Measurements from ENCODE around the gene GGTLC2.
"Not testable (repeated sequence)": the region's sequence is repeated elsewhere in the genome, so short reads cannot be mapped to it uniquely, and the experiment has no call there.

Gene GGTLC2

DNA sequence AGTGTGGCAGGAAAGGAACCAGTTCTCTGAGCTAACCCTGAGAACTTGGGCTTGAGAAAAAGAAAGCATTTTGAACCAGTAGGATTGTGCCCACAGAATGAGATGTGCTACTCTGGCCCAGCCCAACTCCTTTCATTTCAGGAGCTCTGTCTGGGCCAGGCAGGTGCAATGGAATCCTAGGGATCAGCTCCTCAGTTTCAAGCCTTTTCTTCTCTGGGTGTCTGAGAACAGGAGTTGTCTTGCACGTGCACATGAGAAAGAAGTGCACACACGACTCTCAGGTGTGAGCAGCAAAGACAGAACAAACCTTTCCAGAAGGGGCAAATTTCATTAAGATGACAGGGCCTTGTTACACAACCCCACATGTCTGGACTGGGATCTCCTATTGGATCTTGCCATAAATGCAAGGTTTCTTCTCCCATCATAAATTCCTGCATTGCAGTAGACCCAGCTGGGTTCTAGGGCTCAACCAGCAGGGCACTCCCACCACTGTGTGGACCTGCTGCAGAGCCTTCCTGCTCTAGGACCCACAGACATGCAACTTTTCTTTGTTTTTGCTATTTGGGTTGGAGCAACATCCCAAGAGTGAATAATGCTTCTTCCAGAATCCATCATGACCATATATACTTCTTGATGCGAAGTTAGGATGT, 24.5 kb upstream of the GGTLC2 start:
- Mint-ChIP-seq H3K4me1 (peaks cover 12% of the 10 kb centered on the region), H3K9me3 (peaks cover 4% of the 10 kb centered on the region), H3K27me3 (peaks cover 5% of the 10 kb centered on the region), H3K27ac (no peak overlapping the region), H3K36me3 (ENCODE audit: low read depth) (peaks cover 2% of the 10 kb centered on the region), H3K4me3 (no peak overlapping the region)
- ATAC-seq (no peak), DNase-seq (no peak)

DNA sequence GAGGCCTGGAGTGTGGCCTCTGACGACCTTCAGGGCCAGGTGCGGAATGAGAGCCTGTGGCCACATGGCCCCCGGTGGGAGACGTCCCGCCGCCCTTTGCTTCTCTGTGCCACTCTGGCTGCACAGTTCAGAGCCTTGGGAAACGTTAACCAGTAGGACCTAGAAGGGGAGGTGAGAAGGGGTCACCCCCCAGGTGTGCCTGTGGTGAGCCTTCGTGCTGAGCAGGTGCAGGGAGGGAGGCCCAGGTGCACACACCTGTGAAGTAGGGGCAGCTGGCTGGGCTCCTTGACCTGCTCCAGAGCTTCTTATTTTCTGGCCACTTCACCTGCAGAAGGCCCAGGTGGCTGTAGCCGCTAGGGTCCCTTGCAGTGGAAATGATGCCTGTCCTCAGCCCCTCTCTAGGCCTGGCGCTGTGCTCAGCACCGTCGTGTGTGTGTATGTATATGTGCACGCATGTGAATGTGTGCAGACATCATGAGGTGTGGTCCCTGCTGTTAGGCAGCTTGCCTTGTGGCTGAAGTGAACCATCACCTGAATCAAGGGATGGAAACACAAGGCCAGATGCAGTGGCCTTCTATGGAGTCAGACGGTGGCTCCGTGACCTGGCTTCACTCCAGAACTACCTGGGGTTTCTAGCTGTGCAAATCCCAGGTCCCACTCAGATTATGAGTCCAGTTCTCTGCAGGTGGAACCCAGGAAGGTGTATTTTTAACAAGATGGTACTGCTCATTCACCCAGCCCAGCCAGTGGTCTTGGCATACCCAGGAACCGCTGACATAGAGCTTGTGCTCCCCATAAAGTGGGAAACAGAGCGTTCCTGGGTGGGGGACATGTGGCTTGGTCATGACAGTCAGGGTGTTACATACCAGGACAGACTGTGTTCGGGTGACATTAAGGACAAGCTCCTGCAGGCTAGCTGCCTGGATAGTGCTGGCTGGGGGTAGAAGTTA, 15.6 kb upstream of the GGTLC2 start:
- H3K27me3 Mint-ChIP-seq; DNase-seq; H3K9me3 Mint-ChIP-seq; H3K4me3 Mint-ChIP-seq; H3K4me1 Mint-ChIP-seq; H3K36me3 Mint-ChIP-seq (ENCODE audit: low read depth); H3K27ac Mint-ChIP-seq; ATAC-seq: not testable (repeated sequence)

DNA sequence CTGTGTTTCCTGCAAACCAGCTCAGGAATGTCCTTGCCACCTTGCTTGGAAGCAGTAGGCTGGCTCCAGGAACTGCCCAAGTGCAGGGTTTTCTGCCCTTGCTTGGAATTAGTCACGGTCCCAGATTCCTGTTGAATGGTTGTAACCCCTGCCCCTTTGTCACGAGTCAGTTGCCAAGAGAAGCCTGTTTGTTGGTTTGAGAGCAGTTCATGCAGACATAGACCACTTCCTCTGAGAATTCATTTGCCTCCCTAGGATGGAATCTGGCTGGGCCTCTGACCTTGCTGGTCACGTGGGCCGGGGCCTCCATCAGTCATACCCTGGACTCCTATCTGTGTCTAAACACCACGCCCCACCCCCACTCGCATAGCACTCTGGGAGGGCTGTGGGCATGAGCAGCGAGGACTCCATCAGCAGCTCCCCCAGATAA, 13.2 kb upstream of the GGTLC2 start:
- H3K27ac Mint-ChIP-seq; H3K4me3 Mint-ChIP-seq; H3K27me3 Mint-ChIP-seq; H3K36me3 Mint-ChIP-seq (ENCODE audit: low read depth); ATAC-seq; H3K9me3 Mint-ChIP-seq; DNase-seq; H3K4me1 Mint-ChIP-seq: not testable (repeated sequence)

DNA sequence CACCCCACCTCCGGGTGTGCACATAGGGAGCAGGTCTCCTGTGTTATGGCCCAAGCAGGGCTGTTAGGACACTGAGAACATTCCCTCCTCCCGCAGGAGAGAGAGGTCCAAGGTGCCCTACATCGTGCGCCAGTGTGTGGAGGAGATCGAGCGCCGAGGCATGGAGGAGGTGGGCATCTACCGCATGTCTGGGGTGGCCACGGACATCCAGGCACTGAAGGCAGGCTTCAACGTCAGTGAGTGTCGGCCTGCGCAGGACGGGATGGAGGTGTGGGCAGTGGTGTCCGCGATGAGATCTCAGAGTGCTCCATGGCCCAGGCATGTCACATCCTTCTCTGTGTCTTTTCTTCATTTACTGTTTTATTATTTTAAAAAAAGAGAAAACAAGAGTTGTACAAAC, 12.2 kb upstream of the GGTLC2 start:
- H3K36me3 Mint-ChIP-seq (ENCODE audit: low read depth); H3K27ac Mint-ChIP-seq; H3K4me3 Mint-ChIP-seq; H3K4me1 Mint-ChIP-seq; H3K9me3 Mint-ChIP-seq; H3K27me3 Mint-ChIP-seq; ATAC-seq; DNase-seq: not testable (repeated sequence)

DNA sequence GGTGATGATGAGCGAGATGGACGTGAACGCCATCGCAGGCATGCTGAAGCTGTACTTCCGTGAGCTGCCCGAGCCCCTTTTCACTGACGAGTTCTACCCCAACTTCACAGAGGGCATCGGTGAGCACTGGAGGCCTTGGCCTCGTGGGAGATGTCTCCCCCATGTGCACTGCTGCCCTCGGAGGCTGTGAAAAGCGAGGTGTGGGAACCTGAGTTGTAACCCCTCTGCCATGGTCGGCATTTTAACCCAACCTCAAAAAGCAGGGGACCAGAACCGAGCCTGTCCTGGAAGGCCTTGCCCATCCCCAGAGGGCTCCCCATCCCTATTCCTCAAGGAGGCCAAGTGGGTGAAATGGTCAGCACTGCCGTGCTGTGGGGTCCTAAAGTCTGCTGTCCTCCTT, 10.9 kb upstream of the GGTLC2 start:
- not testable (repeated sequence) for DNase-seq; H3K4me1 Mint-ChIP-seq; H3K27ac Mint-ChIP-seq; H3K4me3 Mint-ChIP-seq; H3K27me3 Mint-ChIP-seq; H3K36me3 Mint-ChIP-seq (ENCODE audit: low read depth); ATAC-seq; H3K9me3 Mint-ChIP-seq

DNA sequence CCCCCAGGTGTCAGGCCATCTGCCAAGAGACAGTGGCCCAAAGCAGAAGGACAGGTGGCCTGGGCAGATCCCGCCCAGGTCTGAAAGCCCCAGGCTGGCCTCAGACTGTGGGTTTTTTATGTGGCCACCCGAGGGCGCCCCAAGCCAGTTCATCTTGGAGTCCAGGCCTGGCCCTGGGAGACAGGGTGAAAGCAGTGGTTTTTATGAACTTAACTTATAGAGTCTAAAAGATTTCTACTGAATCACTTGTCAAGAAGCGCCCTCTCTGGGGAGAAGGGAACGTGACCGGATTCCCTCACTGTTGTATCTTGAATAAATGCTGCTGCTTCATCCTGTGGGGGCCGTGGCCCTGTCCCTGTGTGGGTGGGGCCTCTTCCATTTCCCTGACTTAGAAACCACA, 8.2 kb upstream of the GGTLC2 start:
- H3K4me3 Mint-ChIP-seq; H3K27me3 Mint-ChIP-seq; H3K9me3 Mint-ChIP-seq; H3K27ac Mint-ChIP-seq; H3K36me3 Mint-ChIP-seq (ENCODE audit: low read depth); H3K4me1 Mint-ChIP-seq; ATAC-seq: not testable (repeated sequence)
- DNase-seq: peak; percentile 34

DNA sequence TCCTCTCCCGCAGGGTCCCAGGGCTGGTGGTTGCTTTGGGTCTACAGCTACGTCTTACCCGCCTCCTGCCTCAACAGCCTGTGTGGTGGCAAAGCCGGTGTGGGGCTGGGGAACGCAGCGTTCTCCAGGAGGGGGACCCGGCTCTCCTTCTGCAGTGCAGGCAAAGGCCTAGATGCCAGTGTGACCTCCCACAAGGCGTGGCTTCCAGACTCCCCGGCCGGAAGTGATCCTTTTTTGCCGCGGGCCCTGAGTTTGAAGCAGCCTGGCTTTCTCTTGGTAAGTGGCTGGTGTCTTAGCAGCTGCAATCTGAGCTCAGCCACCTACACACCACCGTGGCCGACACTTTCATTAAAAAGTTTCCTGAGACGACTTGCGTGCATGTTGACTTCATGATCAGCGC, 6.1 kb upstream of the GGTLC2 start:
- not testable (repeated sequence) for H3K27ac Mint-ChIP-seq; DNase-seq; H3K27me3 Mint-ChIP-seq; H3K36me3 Mint-ChIP-seq (ENCODE audit: low read depth); H3K9me3 Mint-ChIP-seq; ATAC-seq; H3K4me3 Mint-ChIP-seq; H3K4me1 Mint-ChIP-seq

DNA sequence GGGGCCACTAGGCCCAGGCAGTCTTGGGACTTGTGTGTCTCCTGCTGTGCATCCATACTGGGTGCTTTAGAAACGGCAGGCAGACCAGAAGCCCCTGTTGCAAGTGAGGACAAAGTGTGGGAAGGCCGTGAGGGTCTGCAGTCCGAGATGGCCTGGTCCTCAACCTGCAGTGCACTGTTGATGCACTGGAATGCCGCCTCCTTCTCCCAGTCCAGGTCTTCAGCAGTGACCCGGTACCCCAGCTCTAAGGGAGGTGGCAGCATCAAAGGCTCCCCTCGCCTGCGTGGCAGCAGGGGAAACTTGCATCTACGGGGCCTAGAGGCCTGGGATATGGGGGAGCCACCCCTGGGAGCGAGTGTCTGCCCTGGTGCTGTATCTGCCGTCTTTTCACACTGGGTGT, 2.2 kb upstream of the GGTLC2 start:
- not testable (repeated sequence) for H3K9me3 Mint-ChIP-seq; H3K36me3 Mint-ChIP-seq (ENCODE audit: low read depth); H3K4me3 Mint-ChIP-seq

DNA sequence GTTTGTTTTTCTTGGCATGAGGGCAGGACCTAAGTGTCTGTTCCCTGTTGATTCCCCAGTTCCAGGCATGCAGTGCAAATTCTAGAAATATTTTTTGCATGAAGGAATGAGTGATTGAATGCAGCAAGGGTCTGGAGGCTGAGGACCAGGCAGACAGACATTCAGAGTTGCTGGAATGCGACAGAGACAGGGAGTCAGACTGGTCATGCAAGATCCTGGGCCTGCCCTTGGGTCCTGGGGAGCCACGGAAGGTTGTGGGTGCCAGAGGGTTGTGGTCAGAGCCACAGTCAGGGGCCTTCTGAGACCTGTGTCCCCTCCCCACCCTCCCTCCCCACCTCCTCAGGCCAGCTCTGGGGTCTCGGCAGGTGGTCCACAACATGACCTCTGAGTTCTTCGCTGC, 1.6 kb downstream of the GGTLC2 start:
- DNase-seq; H3K4me3 Mint-ChIP-seq; H3K9me3 Mint-ChIP-seq; ATAC-seq; H3K27ac Mint-ChIP-seq; H3K36me3 Mint-ChIP-seq (ENCODE audit: low read depth); H3K27me3 Mint-ChIP-seq; H3K4me1 Mint-ChIP-seq: not testable (repeated sequence)

More for the DNA sequence above, 2.2 kb upstream of the GGTLC2 start:
- H3K27ac Mint-ChIP-seq, ATAC-seq, H3K27me3 Mint-ChIP-seq, DNase-seq, H3K4me1 Mint-ChIP-seq: not testable (repeated sequence)

DNA sequence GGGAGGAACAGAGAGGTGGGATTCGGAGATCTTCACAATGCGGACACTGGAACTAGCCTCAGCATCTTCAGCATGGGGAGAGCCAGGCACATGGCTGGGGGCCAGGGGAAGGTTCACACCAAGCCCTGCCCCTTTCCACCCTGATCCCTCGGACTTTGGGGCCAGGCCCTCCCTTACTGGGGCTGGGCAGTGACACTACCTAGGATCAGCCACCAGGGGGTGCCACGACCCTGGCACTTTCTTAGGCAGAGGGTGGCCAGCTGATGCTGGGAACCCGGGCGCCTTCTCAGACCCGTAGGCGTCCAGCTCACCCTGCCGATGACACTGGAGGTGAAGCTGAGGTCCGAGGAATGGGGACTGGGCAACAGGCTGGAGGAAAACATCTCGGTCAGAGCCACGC, 3.5 kb downstream of the GGTLC2 start:
- not testable (repeated sequence) for ATAC-seq; H3K4me1 Mint-ChIP-seq; H3K9me3 Mint-ChIP-seq; H3K36me3 Mint-ChIP-seq (ENCODE audit: low read depth); DNase-seq; H3K27me3 Mint-ChIP-seq; H3K27ac Mint-ChIP-seq; H3K4me3 Mint-ChIP-seq

DNA sequence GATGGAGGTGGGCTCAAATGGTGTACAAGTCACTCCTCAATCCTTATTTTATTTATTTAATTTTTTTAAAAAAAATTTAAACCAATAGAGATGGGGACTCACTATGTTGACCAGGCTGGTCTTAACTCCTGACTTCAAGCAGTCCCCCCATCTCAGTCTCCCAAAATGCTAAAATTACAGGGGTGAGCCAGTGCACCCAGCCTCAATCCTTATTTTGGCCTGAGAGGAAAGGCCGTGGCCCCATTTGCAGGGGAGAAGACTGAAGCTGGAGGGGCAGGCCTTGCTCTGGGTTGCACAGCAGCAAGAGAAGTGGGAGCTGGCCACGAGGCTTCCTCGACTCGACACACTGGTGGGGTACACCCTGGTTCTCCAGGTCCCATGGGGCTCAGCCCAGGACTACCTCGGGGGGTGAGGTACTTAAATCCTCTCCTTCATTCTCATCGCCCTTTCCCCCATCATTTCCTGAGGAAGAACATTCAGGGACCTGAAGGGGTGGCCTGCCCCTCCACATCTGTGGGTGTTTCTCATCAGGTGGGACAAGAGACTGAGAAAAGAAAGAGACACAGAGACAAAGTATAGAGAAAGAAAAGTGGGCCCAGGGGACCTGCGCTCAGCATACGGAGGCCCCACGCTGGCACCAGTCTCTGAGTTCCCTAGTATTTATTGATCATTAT, 4.6 kb downstream of the GGTLC2 start:
- not testable (repeated sequence) for H3K4me3 Mint-ChIP-seq; DNase-seq; H3K27me3 Mint-ChIP-seq; H3K27ac Mint-ChIP-seq; ATAC-seq; H3K9me3 Mint-ChIP-seq; H3K36me3 Mint-ChIP-seq (ENCODE audit: low read depth); H3K4me1 Mint-ChIP-seq

DNA sequence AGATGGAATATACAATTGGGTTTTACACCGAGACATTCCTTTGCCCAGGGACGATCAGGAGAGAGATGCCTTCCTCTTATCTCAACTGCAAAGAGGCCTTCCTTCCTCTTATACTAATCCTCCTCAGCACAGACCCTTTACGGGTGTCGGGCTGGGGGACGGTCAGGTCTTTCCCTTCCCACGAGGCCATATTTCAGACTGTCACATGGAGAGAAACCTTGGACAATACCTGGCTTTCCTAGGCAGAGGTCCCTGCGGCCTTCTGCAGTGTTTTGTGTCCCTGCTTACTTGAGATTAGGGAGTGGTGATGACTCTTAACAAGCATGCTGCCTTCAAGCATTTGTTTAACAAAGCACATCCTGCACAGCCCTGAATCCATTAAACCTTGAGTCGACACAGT, 5.3 kb downstream of the GGTLC2 start:
- H3K9me3 Mint-ChIP-seq; ATAC-seq; DNase-seq; H3K36me3 Mint-ChIP-seq (ENCODE audit: low read depth); H3K27ac Mint-ChIP-seq; H3K4me3 Mint-ChIP-seq; H3K27me3 Mint-ChIP-seq: not testable (repeated sequence)
- H3K4me1 Mint-ChIP-seq: peaks cover 12% of the 10 kb centered on the region

DNA sequence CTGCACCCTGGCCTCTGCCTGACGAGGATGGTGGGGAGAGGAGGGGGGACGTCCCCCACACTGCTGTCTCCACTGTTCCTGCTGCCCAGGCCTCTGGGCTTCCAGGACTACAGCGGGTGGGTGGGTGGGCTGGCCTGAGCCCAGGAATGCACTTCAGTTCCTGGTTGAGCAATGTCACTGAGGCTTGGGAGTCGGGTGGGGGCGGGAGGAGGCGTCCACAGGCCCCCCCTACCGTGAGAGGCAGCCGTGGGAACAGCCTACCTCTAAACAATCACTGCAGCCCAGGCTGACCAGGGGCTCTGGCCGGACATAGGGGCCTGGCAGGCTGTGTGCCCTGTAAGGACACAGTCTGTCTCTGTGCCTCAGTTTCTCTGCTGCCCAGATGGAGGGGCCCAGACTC, 6.0 kb downstream of the GGTLC2 start:
- not testable (repeated sequence) for ATAC-seq; H3K36me3 Mint-ChIP-seq (ENCODE audit: low read depth); H3K4me3 Mint-ChIP-seq; H3K27me3 Mint-ChIP-seq; DNase-seq; H3K9me3 Mint-ChIP-seq; H3K27ac Mint-ChIP-seq
- H3K4me1 Mint-ChIP-seq: peaks cover 18% of the 10 kb centered on the region

DNA sequence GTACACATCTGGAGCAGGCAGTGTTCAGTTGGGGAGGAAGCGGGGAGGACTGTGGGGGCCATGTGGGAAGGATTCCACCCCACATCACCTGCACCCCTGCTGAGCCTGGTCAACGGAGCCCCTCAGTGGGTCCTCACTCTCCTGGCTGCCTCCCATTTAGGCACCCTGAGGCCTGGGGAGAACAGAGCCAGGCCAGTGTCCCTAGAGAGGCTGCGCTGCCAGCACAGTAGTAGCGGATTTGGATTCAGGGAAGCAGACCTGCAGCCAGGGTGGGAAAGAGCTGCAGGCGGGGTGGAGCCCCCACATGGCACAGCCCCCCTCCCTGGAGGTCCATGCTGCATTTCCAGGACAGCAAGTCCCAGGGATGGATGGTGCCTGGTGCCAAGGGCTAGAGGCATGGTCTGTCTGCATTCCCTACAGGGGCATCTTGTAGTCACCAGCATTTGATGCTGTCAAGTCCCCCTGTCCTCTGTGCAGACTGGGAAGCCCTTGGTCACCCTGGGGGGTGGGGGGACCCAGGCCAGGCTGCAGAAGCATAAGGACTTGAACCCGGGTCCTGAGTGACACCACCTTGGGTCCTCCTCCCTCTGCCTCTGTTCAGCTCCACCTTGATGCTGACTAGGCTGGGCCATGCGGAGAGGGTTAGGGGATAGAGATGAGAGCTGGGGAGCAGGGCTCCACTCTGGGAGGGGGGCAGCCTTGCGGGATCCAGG, 6.5 kb downstream of the GGTLC2 start:
- not testable (repeated sequence) for H3K9me3 Mint-ChIP-seq; H3K4me3 Mint-ChIP-seq; H3K27ac Mint-ChIP-seq; H3K27me3 Mint-ChIP-seq; DNase-seq; ATAC-seq; H3K36me3 Mint-ChIP-seq (ENCODE audit: low read depth)
- H3K4me1 Mint-ChIP-seq: peaks cover 18% of the 10 kb centered on the region

All from activated naive CD8-positive, alpha-beta T cell treated with anti-CD3 and anti-CD28 coated beads, Interleukin-2, amount 50 U/mL, for 24 hours (primary cell).